ENCODE results near the gene TNFRSF4. TPM values are rescaled to one million over a fixed set of nuclear protein-coding genes. Genes with fewer than 3 reads are reported as not detected.
A peak's percentile ranks its signal among the peaks of the same experiment; 100 is the strongest.

Gene TNFRSF4
- total RNA-seq, 4 donors from 2014 or later: 0.42 to 2.1 (median 0.46) TPM; not detected in 1

DNA sequence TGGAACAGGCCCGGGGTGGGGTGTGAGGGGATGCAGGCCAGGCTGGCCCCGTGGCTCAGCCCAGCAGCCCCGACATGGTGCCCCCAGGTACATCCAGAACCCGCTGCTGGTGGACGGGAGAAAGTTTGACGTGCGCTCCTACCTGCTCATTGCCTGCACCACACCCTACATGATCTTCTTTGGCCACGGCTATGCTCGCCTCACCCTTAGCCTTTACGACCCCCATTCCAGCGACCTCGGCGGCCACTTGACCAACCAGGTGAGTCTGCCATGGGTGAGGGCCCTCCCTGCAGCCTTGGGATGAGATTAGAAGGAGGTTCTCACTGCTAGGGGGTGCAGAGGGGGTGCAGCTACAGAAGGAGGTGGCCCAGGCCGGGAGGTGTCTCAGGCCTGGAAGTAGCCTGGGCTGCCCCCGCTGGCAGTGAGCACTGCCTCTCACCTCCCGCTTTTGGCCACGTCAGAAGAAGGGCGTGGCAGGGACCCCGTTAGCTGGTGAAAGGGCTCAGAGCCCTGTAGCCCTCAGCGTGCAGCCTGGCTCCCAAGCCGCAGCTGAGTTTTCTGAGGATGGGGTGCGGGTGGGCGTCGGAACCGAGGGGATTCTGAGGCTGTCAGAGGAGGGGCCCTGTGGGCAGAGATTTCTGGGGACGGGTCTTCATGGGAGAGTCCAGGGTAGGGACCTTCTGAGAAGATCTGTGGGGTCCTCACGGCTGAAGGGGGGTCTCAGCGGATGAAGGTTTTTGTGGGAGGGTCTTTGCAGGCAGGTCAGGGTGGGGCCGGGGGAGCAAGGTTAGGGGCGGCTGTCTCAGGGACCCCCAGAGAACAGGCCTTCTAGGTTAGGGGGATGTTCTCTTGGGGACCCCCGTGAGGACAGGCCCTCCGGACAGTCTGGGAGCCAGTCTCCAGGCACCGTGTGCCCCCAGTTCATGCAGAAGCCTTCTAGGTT, 29.8 kb downstream of the TNFRSF4 start:
- Histone ChIP-seq H3K27ac (no peak overlapping the region), H3K4me3 (no peak overlapping the region), H3K9me3 (no peaks in the 10 kb centered on the region), H3K4me1 (no peaks in the 10 kb centered on the region), H3K36me3 (no peaks in the 10 kb centered on the region), H3K27me3 (peaks cover 0 to 3% (median under 1%) of the 10 kb centered on the region in 3 donors)
- in situ Hi-C loops (cut with MboI; ENCODE audit: low sequenced_read_pairs in 4 of 4): no loop called here
- DNase-seq: no peak
- TF ChIP-seq, protein P1, sequence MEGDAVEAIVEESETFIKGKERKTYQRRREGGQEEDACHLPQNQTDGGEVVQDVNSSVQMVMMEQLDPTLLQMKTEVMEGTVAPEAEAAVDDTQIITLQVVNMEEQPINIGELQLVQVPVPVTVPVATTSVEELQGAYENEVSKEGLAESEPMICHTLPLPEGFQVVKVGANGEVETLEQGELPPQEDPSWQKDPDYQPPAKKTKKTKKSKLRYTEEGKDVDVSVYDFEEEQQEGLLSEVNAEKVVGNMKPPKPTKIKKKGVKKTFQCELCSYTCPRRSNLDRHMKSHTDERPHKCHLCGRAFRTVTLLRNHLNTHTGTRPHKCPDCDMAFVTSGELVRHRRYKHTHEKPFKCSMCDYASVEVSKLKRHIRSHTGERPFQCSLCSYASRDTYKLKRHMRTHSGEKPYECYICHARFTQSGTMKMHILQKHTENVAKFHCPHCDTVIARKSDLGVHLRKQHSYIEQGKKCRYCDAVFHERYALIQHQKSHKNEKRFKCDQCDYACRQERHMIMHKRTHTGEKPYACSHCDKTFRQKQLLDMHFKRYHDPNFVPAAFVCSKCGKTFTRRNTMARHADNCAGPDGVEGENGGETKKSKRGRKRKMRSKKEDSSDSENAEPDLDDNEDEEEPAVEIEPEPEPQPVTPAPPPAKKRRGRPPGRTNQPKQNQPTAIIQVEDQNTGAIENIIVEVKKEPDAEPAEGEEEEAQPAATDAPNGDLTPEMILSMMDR (IDR thresholded peaks at IDR 0.05 in 4 of 5, conservative IDR thresholded peaks at IDR 0.05 in 1 of 5): no peak
- no peak for TF ChIP-seq POLR2A (IDR thresholded peaks at IDR 0.05)
- intact Hi-C loops (cut with DNase I; ENCODE audit: low total_unique reads): no loop called here
- no peak for ATAC-seq

DNA sequence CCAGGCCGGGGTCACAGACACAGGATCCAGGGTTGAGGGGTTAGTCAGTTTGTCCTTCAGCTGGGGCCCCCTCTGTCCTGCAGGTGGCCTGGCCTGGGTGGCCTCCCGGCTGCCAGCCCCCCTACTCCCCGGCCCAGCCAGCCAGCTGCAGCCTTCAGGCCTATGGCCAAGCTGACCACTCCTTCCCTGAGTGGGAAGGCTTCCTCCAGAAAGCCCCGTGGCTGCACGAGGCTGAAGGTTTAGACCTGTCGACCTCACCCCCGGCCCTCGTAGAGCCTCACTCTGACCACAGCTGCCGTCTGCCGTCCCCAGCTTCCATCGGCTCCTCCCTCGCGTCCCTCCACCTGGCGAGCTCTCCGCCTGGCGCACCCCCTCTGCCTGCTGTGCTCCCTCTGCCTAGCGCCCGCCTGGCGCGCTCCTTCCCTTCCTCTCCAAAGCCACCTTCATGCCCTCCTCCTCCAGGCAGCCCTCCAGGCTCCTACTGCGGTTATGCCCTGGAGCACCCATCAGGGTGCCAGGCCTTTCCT, 30.7 kb downstream of the TNFRSF4 start:
- no peak for ATAC-seq
- no peak for TF ChIP-seq POLR2A (IDR thresholded peaks at IDR 0.05)
- TF ChIP-seq, protein P1 (IDR thresholded peaks at IDR 0.05 in 4 of 5, conservative IDR thresholded peaks at IDR 0.05 in 1 of 5): no peak
- peak overlapping the region in 1 of 4 donors; percentile 40 for H3K4me3 ChIP-seq
- H3K36me3 ChIP-seq: no peaks in the 10 kb centered on the region
- H3K9me3 ChIP-seq: no peaks in the 10 kb centered on the region
- H3K27me3 ChIP-seq: peaks cover 0 to 9% (median 2%) of the 10 kb centered on the region in 3 donors
- in situ Hi-C loops (cut with MboI; ENCODE audit: low sequenced_read_pairs in 4 of 4) (no loop called here), intact Hi-C loops (cut with DNase I; ENCODE audit: low total_unique reads) (no loop called here)
- no peaks in the 10 kb centered on the region for H3K4me1 ChIP-seq
- no peak for DNase-seq
- H3K27ac ChIP-seq: peak overlapping the region in 1 of 4 donors; percentile 18

DNA sequence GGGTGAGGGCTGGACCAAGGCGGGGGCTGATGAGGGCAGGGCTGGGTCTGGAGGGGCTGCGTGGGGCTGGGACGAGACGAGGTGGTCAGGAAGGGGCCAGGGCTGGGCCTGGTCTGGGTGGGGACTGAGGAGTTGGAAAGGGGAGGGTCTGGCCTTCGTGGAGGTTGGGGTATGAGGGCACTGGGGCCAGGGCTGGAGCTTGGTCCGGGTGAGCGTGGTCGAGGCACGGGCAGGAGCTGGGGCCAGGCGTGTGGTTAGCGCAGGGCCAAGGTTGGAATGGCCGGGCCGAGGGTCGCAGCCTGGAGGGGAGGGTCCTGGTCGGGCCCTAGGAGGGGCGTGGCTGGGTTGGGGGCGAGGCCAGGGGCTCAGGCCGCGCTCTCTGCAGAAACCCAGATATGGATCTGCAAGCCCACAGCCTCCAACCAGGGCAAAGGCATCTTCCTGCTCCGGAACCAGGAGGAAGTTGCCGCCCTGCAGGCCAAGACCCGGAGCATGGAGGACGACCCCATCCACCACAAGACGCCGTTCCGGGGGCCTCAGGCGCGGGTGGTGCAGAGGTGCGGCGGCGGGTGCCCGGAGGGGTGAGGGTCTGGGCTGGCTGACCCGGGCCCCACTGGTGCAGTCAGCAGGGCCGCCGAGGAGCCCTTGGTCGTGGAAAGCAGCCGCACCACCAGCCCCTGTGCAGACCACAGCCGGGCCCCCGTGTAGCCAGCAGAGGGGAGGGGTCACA, 31.3 kb downstream of the TNFRSF4 start:
- Histone ChIP-seq H3K36me3 (no peaks in the 10 kb centered on the region), H3K27me3 (peaks cover 0 to 13% (median 2%) of the 10 kb centered on the region in 3 donors), H3K9me3 (no peaks in the 10 kb centered on the region), H3K4me3 (peak overlapping the region in 2 of 4 donors; percentile 4 to 40), H3K4me1 (no peaks in the 10 kb centered on the region), H3K27ac (peak overlapping the region in 1 of 4 donors; percentile 18)
- TF ChIP-seq POLR2A (IDR thresholded peaks at IDR 0.05): no peak
- TF ChIP-seq, protein P1 (IDR thresholded peaks at IDR 0.05 in 4 of 5, conservative IDR thresholded peaks at IDR 0.05 in 1 of 5): no peak
- no peak for ATAC-seq
- no peak for DNase-seq
- in situ Hi-C loops (cut with MboI; ENCODE audit: low sequenced_read_pairs in 4 of 4) (no loop called here), intact Hi-C loops (cut with DNase I; ENCODE audit: low total_unique reads) (no loop called here)

DNA sequence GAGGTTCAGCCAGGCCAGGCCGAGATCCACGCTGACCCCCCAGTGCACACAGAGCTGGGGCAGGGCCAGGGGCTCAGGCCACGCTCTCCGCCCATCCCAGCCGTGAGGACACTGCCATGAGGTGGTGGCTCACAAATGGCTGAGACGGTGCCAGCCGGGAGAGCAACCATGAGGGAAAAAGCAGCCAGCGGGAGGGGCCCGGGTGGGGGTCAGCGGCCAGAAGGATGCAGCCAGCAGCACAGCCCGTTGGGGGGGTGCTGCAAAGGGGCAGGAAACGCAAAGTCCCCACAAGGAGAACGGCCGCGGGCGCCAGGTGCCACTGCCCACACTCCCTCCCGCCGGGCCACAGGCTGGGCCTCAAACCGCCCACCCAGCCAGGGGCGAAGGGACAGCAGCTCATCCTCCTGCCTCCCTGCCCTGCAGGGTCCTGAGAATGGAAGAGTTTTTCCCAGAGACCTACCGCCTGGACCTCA, 32.0 kb downstream of the TNFRSF4 start:
- DNase-seq (no peak), ATAC-seq (no peak)
- no peak overlapping the region for H3K27ac ChIP-seq
- peak overlapping the region in 1 of 4 donors; percentile 40 for H3K4me3 ChIP-seq
- peaks cover 1 to 17% (median 2%) of the 10 kb centered on the region in 3 donors for H3K27me3 ChIP-seq
- no peaks in the 10 kb centered on the region for H3K9me3 ChIP-seq
- no peaks in the 10 kb centered on the region for H3K4me1 ChIP-seq
- intact Hi-C loops (cut with DNase I; ENCODE audit: low total_unique reads): no loop called here
- TF ChIP-seq, protein P1 (IDR thresholded peaks at IDR 0.05 in 4 of 5, conservative IDR thresholded peaks at IDR 0.05 in 1 of 5): no peak
- no peak for TF ChIP-seq POLR2A (IDR thresholded peaks at IDR 0.05)
- H3K36me3 ChIP-seq: no peaks in the 10 kb centered on the region
- in situ Hi-C loops (cut with MboI; ENCODE audit: low sequenced_read_pairs in 4 of 4): no loop called here
